Esophagus muscularis mucosa (tissue), 4 donors: ENCODE data around the gene CC2D1A. TPM values are rescaled to one million over a fixed set of nuclear protein-coding genes. Genes with fewer than 3 reads are reported as not detected.

Experiments used
- DNase-seq: peaks from one replicate; pipeline ENCODE4 v3.0.0-alpha.2; 2017; ENCODE audit errors: extremely low spot score
- H3K27ac ChIP-seq, 4 donors: fragments of 200-600 bp; sonication (generic); replicated peaks in 1 of 4; 1 replicate in 3 of 4; 2 replicates in 1 of 4; pipeline ENCODE4 v1.5.1; 2016 to 2019; ENCODE audit warnings: mild to moderate bottlenecking in 1 of 4
- H3K27me3 ChIP-seq, 4 donors: fragments of 200-600 bp; sonication (generic); one replicate each; pipeline versions ENCODE4 v1.5.1 to v1.6.0; 2016 to 2019
- H3K36me3 ChIP-seq, 4 donors: fragments of 200-600 bp; sonication (generic); one replicate each; pipeline ENCODE4 v1.5.1; 2016 to 2019
- H3K4me1 ChIP-seq, 4 donors: fragments of 200-600 bp; sonication (generic); one replicate each; pipeline ENCODE4 v1.5.1; 2016 to 2019
- H3K4me3 ChIP-seq, 4 donors: fragments of 200-600 bp; sonication (generic); 1 replicate in 2 of 4; 2 replicates in 2 of 4; pipeline ENCODE4 v1.5.1; 2016 to 2019; ENCODE audit warnings: mild to moderate bottlenecking in 4 of 4, moderate library complexity in 1 of 4
- H3K9me3 ChIP-seq, 4 donors: fragments of 200-600 bp; sonication (generic); 1 replicate in 3 of 4; 2 replicates in 1 of 4; pipeline ENCODE4 v1.5.1; 2016 to 2019
- CTCF ChIP-seq, 3 experiments: fragments of 200-600 bp in 2 of 3; fragments of 450-650 bp in 1 of 3; sonication (generic) in 2 of 3; IDR thresholded peaks; one replicate each; pipeline ENCODE4 v1.5.1; 2017 to 2019; ENCODE audit warnings: antibody characterized with exemption in 3 of 3, mild to moderate bottlenecking in 2 of 3, moderate library complexity in 1 of 3
- EP300 ChIP-seq: sonication (generic); formaldehyde crosslinking; IDR thresholded peaks from one replicate; pipeline ENCODE4 v1.6.1; 2017; ENCODE audit warnings: antibody characterized with exemption
- POLR2A ChIP-seq: fragments of 450-650 bp; IDR thresholded peaks from one replicate; pipeline ENCODE4 v1.6.1; 2017; ENCODE audit warnings: antibody characterized with exemption, moderate library complexity, mild to moderate bottlenecking, low read depth
- POLR2AphosphoS5 ChIP-seq, 2 donors: sonication (generic); formaldehyde crosslinking; IDR thresholded peaks; one replicate each; pipeline ENCODE4 v1.6.1; 2017; ENCODE audit warnings: antibody characterized with exemption in 2 of 2
- WGBS: methylation state at CpG from one replicate; pipeline ENCODE4 v1.1.5; 2018; 5-methylcytosine and 5-hydroxymethylcytosine counted together
- intact Hi-C: fragments of 100-400 bp; cut with DNase I; formaldehyde crosslinking; loops from one replicate; pipeline ENCODE4 v1.15.1; 2023
- total RNA-seq, 4 donors: library from RNA; depleted of rRNA; stranded (reverse); fragments of >200 nt; gene quantifications; one replicate each; pipeline versions ENCODE4 v1.1.0 to v1.2.1, GENCODE V29; 2016

The CC2D1A gene
- total RNA-seq, 4 donors from 2014 or later = 22.9 to 42.8 (median 33.6) TPM

- no peak for TF ChIP-seq CTCF (IDR thresholded peaks at IDR 0.05)
- no peak for TF ChIP-seq EP300
- TF ChIP-seq POLR2AphosphoS5 (IDR thresholded peaks at IDR 0.05) = no peak
- TF ChIP-seq POLR2A = no peak
- DNase-seq = no peak
- peaks cover 11 to 24% (median 23%) of the 10 kb centered on the region in 4 donors for H3K4me1 ChIP-seq
- no peaks in the 10 kb centered on the region for H3K9me3 ChIP-seq
- no peaks in the 10 kb centered on the region for H3K27me3 ChIP-seq
- H3K36me3 ChIP-seq = peaks cover 10 to 27% (median 26%) of the 10 kb centered on the region in 4 donors
- peak overlapping the region; percentile 82 to 94 (median 94) for H3K4me3 ChIP-seq
- peak overlapping the region in 3 of 4 donors; percentile 21 to 86 (median 33) for H3K27ac ChIP-seq
- intact Hi-C loops = loop anchor here (5.0 kb wide), 1 partner anchor 51 kb away; no protein-coding TSS in a partner anchor
- WGBS = 10% methylated on average over 20 of the region's 20 CpGs
Measured at GRCh38 chr19:13951799-13952153, 45.8 kb downstream of the CC2D1A start.

GRCh38 chr19:13952154-13952930 lies 46.3 kb downstream of the CC2D1A start, which contains the start of gene DCAF15:
Gene DCAF15 (plus strand): TSS chr19:13952509. CDS start chr19:13952513, 4 bp downstream.
- no peaks in the 10 kb centered on the region for H3K27me3 ChIP-seq
- intact Hi-C loops = loop anchor here (5.0 kb wide), 1 partner anchor 50 kb away; no protein-coding TSS in a partner anchor
- DNase-seq = peak; percentile 100

GRCh38 chr19:13952931-13953531 lies 47.0 kb downstream of the CC2D1A start:
- 0% methylated on average over 6 of the region's 13 CpGs for WGBS
- intact Hi-C loops = loop anchor here (5.0 kb wide), 1 partner anchor 49 kb away; no protein-coding TSS in a partner anchor
- Histone ChIP-seq H3K36me3 (peaks cover 14 to 39% (median 37%) of the 10 kb centered on the region in 4 donors), H3K27me3 (no peaks in the 10 kb centered on the region), H3K9me3 (no peaks in the 10 kb centered on the region), H3K27ac (peak overlapping the region; percentile 83 to 90 (median 87)), H3K4me3 (peak overlapping the region; percentile 82 to 94 (median 94)), H3K4me1 (peaks cover 11 to 24% (median 23%) of the 10 kb centered on the region in 4 donors)
- DNase-seq = no peak
- no peak for TF ChIP-seq CTCF (IDR thresholded peaks at IDR 0.05)
- no peak for TF ChIP-seq POLR2A
- TF ChIP-seq EP300 = no peak
- no peak for TF ChIP-seq POLR2AphosphoS5 (IDR thresholded peaks at IDR 0.05)

More at GRCh38 chr19:13952154-13952930, 46.3 kb downstream of the CC2D1A start, which contains the start of gene DCAF15:
- Histone ChIP-seq H3K4me3 (peak within 1 kb of the TSS; percentile 82 to 94 (median 94)), H3K27ac (peak within 1 kb of the TSS; percentile 83 to 90 (median 87)), H3K9me3 (no peaks in the 10 kb centered on the region), H3K36me3 (peaks cover 14 to 33% (median 32%) of the 10 kb centered on the region in 4 donors), H3K4me1 (peaks cover 11 to 24% (median 23%) of the 10 kb centered on the region in 4 donors)
- TF ChIP-seq POLR2AphosphoS5 (IDR thresholded peaks at IDR 0.05) (peak; percentile 78), CTCF (IDR thresholded peaks at IDR 0.05) (no peak), EP300 (no peak), POLR2A (peak; percentile 16)
- WGBS = 1% methylated on average over 26 of the region's 65 CpGs

GRCh38 chr19:13954185-13954584 lies 48.2 kb downstream of the CC2D1A start:
- Histone ChIP-seq H3K4me1 (peaks cover 11 to 24% (median 23%) of the 10 kb centered on the region in 4 donors), H3K27ac (no peak overlapping the region), H3K27me3 (no peaks in the 10 kb centered on the region), H3K9me3 (no peaks in the 10 kb centered on the region), H3K4me3 (no peak overlapping the region), H3K36me3 (peaks cover 14 to 50% (median 49%) of the 10 kb centered on the region in 4 donors)
- 91% methylated on average over 10 of the region's 15 CpGs for WGBS
- TF ChIP-seq POLR2A = no peak
- TF ChIP-seq EP300 = no peak
- TF ChIP-seq CTCF (IDR thresholded peaks at IDR 0.05) = no peak
- TF ChIP-seq POLR2AphosphoS5 (IDR thresholded peaks at IDR 0.05) = no peak
- DNase-seq = no peak
- intact Hi-C loops = loop anchor here (5.0 kb wide), 1 partner anchor 48 kb away; no protein-coding TSS in a partner anchor
